ENCODE data around the gene SLC4A11.

SLC4A11 gene

GRCh38 chr20:3243718-3244358, 4.8 kb upstream of the SLC4A11 start:
- Histone ChIP-seq H2BK15ac (ENCODE audit: low read length) (no peak overlapping the region), H3K27me3 (ENCODE audit: control insufficient read depth in 3 of 3, insufficient read depth in 3 of 3, low read depth in 1 of 3, low read length in 3 of 3) (peaks cover 23 to 64% (median 48%) of the 10 kb centered on the region in 3 experiments), H3K18ac (ENCODE audit: low read length) (no peak overlapping the region), H2BK120ac (ENCODE audit: low read depth, low read length) (no peak overlapping the region), H4K91ac (ENCODE audit: low read depth, low read length, poor library complexity) (no peak overlapping the region), H3K4me3 (ENCODE audit: low read length in 2 of 2) (no peak overlapping the region), H3K4me2 (ENCODE audit: insufficient read depth, low read length, poor library complexity, severe bottlenecking) (no peak overlapping the region), H3K9me3 (replicated peaks in 1 of 2; ENCODE audit: control insufficient read depth in 2 of 2, insufficient read depth in 1 of 2, low read depth in 1 of 2, low read length in 2 of 2) (peaks cover 0 to 2% of the 10 kb centered on the region in 2 donors), H3K14ac (ENCODE audit: low read length) (no peak overlapping the region), H3K4ac (ENCODE audit: low read length) (no peak overlapping the region), H4K8ac (ENCODE audit: low read depth, low read length) (no peak overlapping the region), H2AK5ac (ENCODE audit: low read depth, low read length) (peak overlapping the region; percentile 43), H3K27ac (replicated peaks; ENCODE audit: low read length) (no peak overlapping the region), H3K79me1 (ENCODE audit: low read depth, low read length) (no peaks in the 10 kb centered on the region), H2AFZ (ENCODE audit: low read length) (no peak overlapping the region), H3K4me1 (ENCODE audit: control insufficient read depth in 2 of 2, insufficient read depth in 1 of 2, low read depth in 1 of 2, low read length in 2 of 2) (peaks cover 0 to 8% of the 10 kb centered on the region in 2 donors), H2BK12ac (ENCODE audit: low read length) (no peak overlapping the region), H3K9ac (ENCODE audit: low read depth, low read length, poor library complexity) (no peak overlapping the region), H3K36me3 (replicated peaks in 1 of 2; ENCODE audit: control insufficient read depth in 2 of 2, insufficient read depth in 2 of 2, low read length in 2 of 2) (no peaks in the 10 kb centered on the region), H2BK5ac (ENCODE audit: low read length) (peak overlapping the region; percentile 90), H3K23ac (ENCODE audit: low read depth, low read length, poor library complexity) (no peak overlapping the region)
- WGBS, 2 donors (ENCODE audit: extremely low coverage in 2 of 2, insufficient read length in 2 of 2, insufficient replicate concordance in 1 of 2): no CpG with 5 or more reads among the region's 11 CpGs
- DNase-seq (ENCODE audit: low spot score): no peak

- H2BK120ac ChIP-seq (ENCODE audit: low read depth, low read length): no peak overlapping the region
Observed at GRCh38 chr20:3242172-3242692, 3.2 kb upstream of the SLC4A11 start.

GRCh38 chr20:3240776-3241363, 1.9 kb upstream of the SLC4A11 start:
- Histone ChIP-seq H3K27me3 (ENCODE audit: control insufficient read depth in 3 of 3, insufficient read depth in 3 of 3, low read depth in 1 of 3, low read length in 3 of 3) (peaks cover 30 to 79% (median 52%) of the 10 kb centered on the region in 3 experiments), H4K91ac (ENCODE audit: low read depth, low read length, poor library complexity) (no peak overlapping the region), H3K4me3 (ENCODE audit: low read length in 2 of 2) (peak overlapping the region in 1 of 2 donors; percentile 1)

More at GRCh38 chr20:3242172-3242692, 3.2 kb upstream of the SLC4A11 start:
- Histone ChIP-seq H3K79me1 (ENCODE audit: low read depth, low read length) (peaks cover 7% of the 10 kb centered on the region), H2AK5ac (ENCODE audit: low read depth, low read length) (no peak overlapping the region), H3K4me3 (ENCODE audit: low read length in 2 of 2) (no peak overlapping the region), H3K23ac (ENCODE audit: low read depth, low read length, poor library complexity) (no peak overlapping the region), H2BK12ac (ENCODE audit: low read length) (no peak overlapping the region), H3K27me3 (ENCODE audit: control insufficient read depth in 3 of 3, insufficient read depth in 3 of 3, low read depth in 1 of 3, low read length in 3 of 3) (peaks cover 30 to 65% (median 49%) of the 10 kb centered on the region in 3 experiments), H3K9ac (ENCODE audit: low read depth, low read length, poor library complexity) (no peak overlapping the region), H3K9me3 (replicated peaks in 1 of 2; ENCODE audit: control insufficient read depth in 2 of 2, insufficient read depth in 1 of 2, low read depth in 1 of 2, low read length in 2 of 2) (peaks cover 2 to 8% of the 10 kb centered on the region in 2 donors), H3K14ac (ENCODE audit: low read length) (no peak overlapping the region), H3K18ac (ENCODE audit: low read length) (no peak overlapping the region), H3K27ac (replicated peaks; ENCODE audit: low read length) (no peak overlapping the region), H3K4ac (ENCODE audit: low read length) (no peak overlapping the region), H4K91ac (ENCODE audit: low read depth, low read length, poor library complexity) (no peak overlapping the region), H3K36me3 (replicated peaks in 1 of 2; ENCODE audit: control insufficient read depth in 2 of 2, insufficient read depth in 2 of 2, low read length in 2 of 2) (no peaks in the 10 kb centered on the region), H2AFZ (ENCODE audit: low read length) (no peak overlapping the region), H4K8ac (ENCODE audit: low read depth, low read length) (no peak overlapping the region), H2BK5ac (ENCODE audit: low read length) (no peak overlapping the region), H3K4me2 (ENCODE audit: insufficient read depth, low read length, poor library complexity, severe bottlenecking) (no peak overlapping the region), H3K4me1 (ENCODE audit: control insufficient read depth in 2 of 2, insufficient read depth in 1 of 2, low read depth in 1 of 2, low read length in 2 of 2) (peaks cover 0 to 8% of the 10 kb centered on the region in 2 donors), H2BK15ac (ENCODE audit: low read length) (no peak overlapping the region)
- WGBS, 2 donors (ENCODE audit: extremely low coverage in 2 of 2, insufficient read length in 2 of 2, insufficient replicate concordance in 1 of 2): no CpG with 5 or more reads among the region's 6 CpGs
- DNase-seq (ENCODE audit: low spot score): no peak

More at GRCh38 chr20:3240776-3241363, 1.9 kb upstream of the SLC4A11 start:
- Histone ChIP-seq H2BK15ac (ENCODE audit: low read length) (peak overlapping the region; percentile 19), H2BK120ac (ENCODE audit: low read depth, low read length) (no peak overlapping the region), H3K4ac (ENCODE audit: low read length) (no peak overlapping the region), H3K14ac (ENCODE audit: low read length) (peak overlapping the region; percentile 21), H4K8ac (ENCODE audit: low read depth, low read length) (no peak overlapping the region), H2AFZ (ENCODE audit: low read length) (no peak overlapping the region), H3K79me1 (ENCODE audit: low read depth, low read length) (peaks cover 7% of the 10 kb centered on the region), H3K23ac (ENCODE audit: low read depth, low read length, poor library complexity) (no peak overlapping the region), H2BK12ac (ENCODE audit: low read length) (peak overlapping the region; percentile 73), H3K18ac (ENCODE audit: low read length) (peak overlapping the region; percentile 28), H2AK5ac (ENCODE audit: low read depth, low read length) (peak overlapping the region; percentile 93), H3K4me1 (ENCODE audit: control insufficient read depth in 2 of 2, insufficient read depth in 1 of 2, low read depth in 1 of 2, low read length in 2 of 2) (peaks cover 0 to 8% of the 10 kb centered on the region in 2 donors), H3K9me3 (replicated peaks in 1 of 2; ENCODE audit: control insufficient read depth in 2 of 2, insufficient read depth in 1 of 2, low read depth in 1 of 2, low read length in 2 of 2) (peaks cover 6 to 13% of the 10 kb centered on the region in 2 donors), H3K9ac (ENCODE audit: low read depth, low read length, poor library complexity) (no peak overlapping the region), H2BK5ac (ENCODE audit: low read length) (no peak overlapping the region), H3K27ac (replicated peaks; ENCODE audit: low read length) (no peak overlapping the region), H3K36me3 (replicated peaks in 1 of 2; ENCODE audit: control insufficient read depth in 2 of 2, insufficient read depth in 2 of 2, low read length in 2 of 2) (no peaks in the 10 kb centered on the region), H3K4me2 (ENCODE audit: insufficient read depth, low read length, poor library complexity, severe bottlenecking) (no peak overlapping the region)
- no CpG with 5 or more reads among the region's 15 CpGs for WGBS, 2 donors (ENCODE audit: extremely low coverage in 2 of 2, insufficient read length in 2 of 2, insufficient replicate concordance in 1 of 2)
- DNase-seq (ENCODE audit: low spot score): no peak

All from neuronal stem cell (in vitro differentiated cells).